Neural cell (in vitro differentiated cells): ENCODE measurements around the gene IFITM10. TPM values are rescaled to one million over a fixed set of nuclear protein-coding genes. Genes with fewer than 3 reads are reported as not detected.

ENCODE experiments used
- H2AFZ ChIP-seq: fragments of 200-600, 300-800 bp; sonication (generic), shearing (Covaris generic); 2 replicates; pipeline ENCODE4 v1.6.0; 2014; ENCODE audit warnings: low read depth, mild to moderate bottlenecking, antibody characterized with exemption, low read length, moderate library complexity
- H3F3A ChIP-seq: fragments of 200-600 bp; shearing (Covaris generic); 2 replicates; pipeline ENCODE4 v1.6.1; 2016; ENCODE audit warnings: mild to moderate bottlenecking, moderate library complexity, mixed read lengths, antibody characterized with exemption, low read length; ENCODE audit not compliant: insufficient read depth, poor library complexity, severe bottlenecking
- H3K27ac ChIP-seq: fragments of 200-600, 300-800 bp; sonication (generic), shearing (Covaris generic); 2 replicates; pipeline ENCODE4 v1.5.1; 2014; ENCODE audit warnings: mild to moderate bottlenecking, low read length, moderate library complexity
- H3K27me3 ChIP-seq: fragments of 300-800, 200-600 bp; sonication (generic), shearing (Covaris generic); 2 replicates; pipeline ENCODE4 v1.6.0; 2014; ENCODE audit warnings: mild to moderate bottlenecking, low read depth, low read length, moderate library complexity; ENCODE audit not compliant: insufficient read depth
- H3K36me3 ChIP-seq: fragments of 300-800, 200-600 bp; sonication (generic), shearing (Covaris generic); 2 replicates; pipeline ENCODE4 v1.5.1; 2014; ENCODE audit warnings: mild to moderate bottlenecking, antibody characterized with exemption, low read length, moderate library complexity; ENCODE audit not compliant: insufficient read depth
- H3K4me2 ChIP-seq: fragments of 300-800, 200-600 bp; sonication (generic), shearing (Covaris generic); 2 replicates; pipeline ENCODE4 v1.6.0; 2014; ENCODE audit warnings: mild to moderate bottlenecking, low read length
- H3K4me3 ChIP-seq: fragments of 300-800, 200-600 bp; sonication (generic), shearing (Covaris generic); 2 replicates; pipeline ENCODE4 v1.5.1; 2014; ENCODE audit warnings: mild to moderate bottlenecking, low read length, moderate library complexity
- H3K79me2 ChIP-seq: fragments of 200-600 bp; shearing (Covaris generic); replicated peaks from 2 replicates; pipeline ENCODE4 v1.6.0; 2014; ENCODE audit warnings: mild to moderate bottlenecking, low read length, moderate library complexity; ENCODE audit not compliant: insufficient read depth
- H3K9ac ChIP-seq: fragments of 300-800, 200-600 bp; sonication (generic), shearing (Covaris generic); 2 replicates; pipeline ENCODE4 v1.6.1; 2016; ENCODE audit warnings: mild to moderate bottlenecking, low read length, mixed read lengths
- H3K9me2 ChIP-seq: fragments of 200-600 bp; shearing (Covaris generic); 2 replicates; pipeline ENCODE4 v1.6.1; 2016; ENCODE audit warnings: mild to moderate bottlenecking, low read length, mixed read lengths; ENCODE audit not compliant: insufficient read depth
- H3K9me3 ChIP-seq: fragments of 200-600, 300-800 bp; sonication (generic), shearing (Covaris generic); 2 replicates; pipeline ENCODE4 v1.6.1; 2016; ENCODE audit warnings: mild to moderate bottlenecking, mixed run types, low read length, moderate library complexity, mixed read lengths
- H4K20me1 ChIP-seq: fragments of 200-600 bp; shearing (Covaris generic); 2 replicates; pipeline ENCODE4 v1.6.1; 2016; ENCODE audit warnings: mild to moderate bottlenecking, mixed run types; ENCODE audit not compliant: insufficient read depth
- EP300 ChIP-seq: fragments of 450-650 bp; conservative IDR thresholded peaks from 2 replicates; pipeline ENCODE4 v1.6.1; 2014; ENCODE audit warnings: antibody characterized with exemption, mild to moderate bottlenecking, moderate library complexity; ENCODE audit not compliant: poor library complexity, severe bottlenecking
- EZH2 ChIP-seq: fragments of 200-600, 300-800 bp; shearing (Covaris generic), sonication (generic); IDR thresholded peaks from 2 replicates; pipeline ENCODE4 v1.6.1; 2014; ENCODE audit warnings: antibody characterized with exemption, low read length, borderline replicate concordance, mild to moderate bottlenecking; ENCODE audit not compliant: insufficient read depth, poor library complexity, severe bottlenecking
- MXI1 ChIP-seq: fragments of 450-650 bp; conservative IDR thresholded peaks from 2 replicates; pipeline ENCODE4 v1.6.1; 2014; ENCODE audit warnings: antibody characterized with exemption, mild to moderate bottlenecking; ENCODE audit not compliant: poor library complexity, severe bottlenecking
- POLR2AphosphoS5 ChIP-seq: IDR thresholded peaks from 2 replicates; pipeline ENCODE4 v1.6.1; 2012
- RAD21 ChIP-seq: fragments of 450-650 bp; conservative IDR thresholded peaks from 2 replicates; pipeline ENCODE4 v1.6.1; 2014; ENCODE audit warnings: antibody characterized with exemption, mild to moderate bottlenecking, moderate library complexity
- REST ChIP-seq: IDR thresholded peaks from 2 replicates; pipeline ENCODE4 v1.6.1; 2012; ENCODE audit warnings: borderline replicate concordance
- SMC3 ChIP-seq: fragments of 450-650 bp; conservative IDR thresholded peaks from 2 replicates; pipeline ENCODE4 v1.6.1; 2014; ENCODE audit warnings: antibody characterized with exemption, mild to moderate bottlenecking, moderate library complexity; ENCODE audit not compliant: poor library complexity
- TAF1 ChIP-seq: IDR thresholded peaks from 2 replicates; pipeline ENCODE4 v1.6.1; 2012; ENCODE audit warnings: low read depth
- polyA plus RNA-seq: library from polyadenylated mRNA; depleted of rRNA; stranded (reverse); fragments of >200 nt; gene quantifications from 2 replicates; pipeline ENCODE4 v1.2.3, GENCODE V29; 2014
- TF ChIP-seq, protein P1 (sequence below): fragments of 450-650 bp; IDR thresholded peaks from 2 replicates; pipeline ENCODE4 v1.5.1; 2014; ENCODE audit warnings: antibody characterized with exemption, mild to moderate bottlenecking, moderate library complexity; ENCODE audit not compliant: poor library complexity, severe bottlenecking

IFITM10 gene
- polyA plus RNA-seq, 1 donor from 2014 or later = 1.1 TPM

- H3K9me3 ChIP-seq = no peaks in the 10 kb centered on the region
- no peaks in the 10 kb centered on the region for H3K36me3 ChIP-seq
- no peaks in the 10 kb centered on the region for H3K27me3 ChIP-seq
- H3K4me2 ChIP-seq = no peak overlapping the region
- H3K4me3 ChIP-seq = no peak overlapping the region
- no peak overlapping the region for H3K9ac ChIP-seq
- no peaks in the 10 kb centered on the region for H3K9me2 ChIP-seq
- no peaks in the 10 kb centered on the region for H3F3A ChIP-seq
- no peaks in the 10 kb centered on the region for H4K20me1 ChIP-seq
- H2AFZ ChIP-seq = no peak overlapping the region
- H3K27ac ChIP-seq = no peak overlapping the region
- no peaks in the 10 kb centered on the region for H3K79me2 ChIP-seq
- TF ChIP-seq MXI1 (no peak), TAF1 (no peak), SMC3 (no peak), EP300 (no peak)
- TF ChIP-seq, protein P1, sequence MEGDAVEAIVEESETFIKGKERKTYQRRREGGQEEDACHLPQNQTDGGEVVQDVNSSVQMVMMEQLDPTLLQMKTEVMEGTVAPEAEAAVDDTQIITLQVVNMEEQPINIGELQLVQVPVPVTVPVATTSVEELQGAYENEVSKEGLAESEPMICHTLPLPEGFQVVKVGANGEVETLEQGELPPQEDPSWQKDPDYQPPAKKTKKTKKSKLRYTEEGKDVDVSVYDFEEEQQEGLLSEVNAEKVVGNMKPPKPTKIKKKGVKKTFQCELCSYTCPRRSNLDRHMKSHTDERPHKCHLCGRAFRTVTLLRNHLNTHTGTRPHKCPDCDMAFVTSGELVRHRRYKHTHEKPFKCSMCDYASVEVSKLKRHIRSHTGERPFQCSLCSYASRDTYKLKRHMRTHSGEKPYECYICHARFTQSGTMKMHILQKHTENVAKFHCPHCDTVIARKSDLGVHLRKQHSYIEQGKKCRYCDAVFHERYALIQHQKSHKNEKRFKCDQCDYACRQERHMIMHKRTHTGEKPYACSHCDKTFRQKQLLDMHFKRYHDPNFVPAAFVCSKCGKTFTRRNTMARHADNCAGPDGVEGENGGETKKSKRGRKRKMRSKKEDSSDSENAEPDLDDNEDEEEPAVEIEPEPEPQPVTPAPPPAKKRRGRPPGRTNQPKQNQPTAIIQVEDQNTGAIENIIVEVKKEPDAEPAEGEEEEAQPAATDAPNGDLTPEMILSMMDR = no peak
These were observed 32.6 kb downstream of the IFITM10 start for GRCh38 chr11:1717745-1718144.

DNA sequence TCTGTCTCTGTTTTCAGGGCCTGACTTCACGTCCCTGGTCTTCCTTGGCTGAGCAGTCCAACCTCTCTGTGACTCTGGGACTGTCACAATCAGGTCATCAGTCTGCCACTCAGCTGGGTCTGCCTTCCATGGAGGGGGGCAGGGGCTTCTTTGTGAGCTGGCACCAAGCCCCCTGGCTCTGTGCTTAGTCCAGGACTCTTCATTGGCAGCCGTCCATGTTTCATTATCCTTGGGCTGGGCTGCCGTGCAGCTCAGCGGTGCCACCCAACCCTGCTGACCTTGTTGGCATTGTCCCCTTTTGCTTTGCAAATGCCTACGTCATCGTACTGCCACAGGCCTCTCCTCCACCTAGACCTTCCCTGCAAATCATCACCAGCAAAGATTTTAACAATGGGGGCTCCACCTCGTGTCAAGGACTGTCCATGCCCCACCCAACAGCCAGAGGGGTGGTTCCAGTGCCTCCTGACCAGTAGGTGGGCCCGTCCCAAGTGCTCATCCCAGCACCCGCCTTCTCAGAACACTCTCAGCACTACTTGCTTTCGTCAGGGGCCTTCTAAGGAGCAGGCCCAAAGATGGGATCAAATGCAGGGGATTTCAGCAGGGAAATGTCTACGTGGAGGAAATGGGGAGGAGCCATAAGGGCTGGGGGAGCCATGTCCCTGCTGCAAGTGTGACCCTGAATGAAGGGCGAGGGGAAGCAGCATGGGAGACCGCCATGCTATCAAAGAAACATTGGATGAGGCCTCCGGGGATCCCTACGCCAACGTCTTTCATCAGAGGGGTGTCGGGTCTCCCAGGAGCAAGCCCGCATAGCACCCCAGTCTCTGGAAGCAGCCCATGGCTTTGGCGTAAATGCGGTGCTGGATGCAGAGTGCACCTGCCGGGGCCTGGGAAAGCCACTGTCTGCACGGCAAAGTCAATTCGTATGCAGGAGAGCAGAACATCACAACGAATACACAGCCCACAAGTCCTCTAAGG is 35.2 kb downstream of the IFITM10 start:
- Histone ChIP-seq H3K9ac (no peak overlapping the region), H3K4me2 (no peak overlapping the region), H3K4me3 (no peak overlapping the region), H3K9me3 (no peaks in the 10 kb centered on the region), H3K27ac (no peak overlapping the region), H2AFZ (no peak overlapping the region), H4K20me1 (no peaks in the 10 kb centered on the region), H3F3A (no peaks in the 10 kb centered on the region), H3K9me2 (no peaks in the 10 kb centered on the region), H3K79me2 (no peaks in the 10 kb centered on the region), H3K36me3 (no peaks in the 10 kb centered on the region), H3K27me3 (no peaks in the 10 kb centered on the region)
- TF ChIP-seq, protein P1 = no peak
- no peak for TF ChIP-seq SMC3
- no peak for TF ChIP-seq POLR2AphosphoS5
- TF ChIP-seq EZH2 = no peak
- no peak for TF ChIP-seq TAF1
- no peak for TF ChIP-seq MXI1
- no peak for TF ChIP-seq RAD21
- no peak for TF ChIP-seq REST
- no peak for TF ChIP-seq EP300
